Spleen (tissue), 7 donors: ENCODE results near the gene EDEM3.

Source experiments
- POLR2A ChIP-seq, 3 donors: fragments of 450-650 bp; IDR thresholded peaks; one replicate each; pipeline ENCODE4 v1.5.1; 2017; ENCODE audit warnings: antibody characterized with exemption in 3 of 3, mild to moderate bottlenecking in 1 of 3
- TF ChIP-seq, protein P1 (sequence below), 11 experiments: fragments of 200-600 bp in 7 of 11; fragments of 450-650 bp in 4 of 11; sonication (generic) in 4 of 11; IDR thresholded peaks in 8 of 11; conservative IDR thresholded peaks in 3 of 11; 1 replicate in 7 of 11; 2 replicates in 4 of 11; pipeline versions ENCODE4 v1.4.0 to v1.8.0; 2016 to 2021; ENCODE audit warnings: antibody characterized with exemption in 11 of 11, inconsistent platforms in 4 of 11, mild to moderate bottlenecking in 1 of 11
- donor health status: DM: no; HTN: no; CAD: no; lungs with moderate emphysema.
- donor health status: DM: no; HTN: no; CAD: no.
- donor health status: DM: no; HTN: no; CAD: no.

GRCh38 chr1:184649451-184649888 is 105.2 kb downstream of the EDEM3 start:
- TF ChIP-seq, protein P1, sequence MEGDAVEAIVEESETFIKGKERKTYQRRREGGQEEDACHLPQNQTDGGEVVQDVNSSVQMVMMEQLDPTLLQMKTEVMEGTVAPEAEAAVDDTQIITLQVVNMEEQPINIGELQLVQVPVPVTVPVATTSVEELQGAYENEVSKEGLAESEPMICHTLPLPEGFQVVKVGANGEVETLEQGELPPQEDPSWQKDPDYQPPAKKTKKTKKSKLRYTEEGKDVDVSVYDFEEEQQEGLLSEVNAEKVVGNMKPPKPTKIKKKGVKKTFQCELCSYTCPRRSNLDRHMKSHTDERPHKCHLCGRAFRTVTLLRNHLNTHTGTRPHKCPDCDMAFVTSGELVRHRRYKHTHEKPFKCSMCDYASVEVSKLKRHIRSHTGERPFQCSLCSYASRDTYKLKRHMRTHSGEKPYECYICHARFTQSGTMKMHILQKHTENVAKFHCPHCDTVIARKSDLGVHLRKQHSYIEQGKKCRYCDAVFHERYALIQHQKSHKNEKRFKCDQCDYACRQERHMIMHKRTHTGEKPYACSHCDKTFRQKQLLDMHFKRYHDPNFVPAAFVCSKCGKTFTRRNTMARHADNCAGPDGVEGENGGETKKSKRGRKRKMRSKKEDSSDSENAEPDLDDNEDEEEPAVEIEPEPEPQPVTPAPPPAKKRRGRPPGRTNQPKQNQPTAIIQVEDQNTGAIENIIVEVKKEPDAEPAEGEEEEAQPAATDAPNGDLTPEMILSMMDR (IDR thresholded peaks at IDR 0.05 in 8 of 11, conservative IDR thresholded peaks at IDR 0.05 in 3 of 11), result no peak
- no peak for TF ChIP-seq POLR2A (IDR thresholded peaks at IDR 0.05)
